ENCODE data around the gene PAGR1.
A peak's percentile ranks its signal among the peaks of the same experiment; 100 is the strongest.

PAGR1 gene

DNA sequence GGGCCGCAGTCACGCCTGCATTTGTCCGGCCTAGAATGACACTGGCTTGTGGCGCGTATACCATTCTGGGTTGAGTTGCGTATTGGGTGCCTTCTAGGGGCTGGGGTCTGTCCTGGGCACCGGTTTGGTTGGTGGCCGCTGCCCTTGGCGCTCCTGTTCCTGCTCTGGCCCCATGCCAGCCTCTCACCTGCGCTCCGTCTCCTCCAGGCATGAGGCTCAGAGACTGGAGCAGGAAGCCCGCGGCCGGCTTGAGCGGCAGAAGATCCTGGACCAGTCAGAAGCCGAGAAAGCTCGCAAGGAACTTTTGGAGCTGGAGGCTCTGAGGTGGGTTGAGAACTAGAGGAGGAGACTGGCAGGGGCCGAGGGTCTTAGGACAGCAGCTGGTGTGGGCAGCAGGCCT is 29.7 kb downstream of the PAGR1 start:
- H3K36me3 ChIP-seq (ENCODE audit: insufficient read depth), result no peaks in the 10 kb centered on the region
- H3K4me2 ChIP-seq, result no peak overlapping the region
- no peaks in the 10 kb centered on the region for H4K20me1 ChIP-seq (ENCODE audit: insufficient read depth)
- H2AFZ ChIP-seq (ENCODE audit: low read depth), result no peak overlapping the region
- H3K4me1 ChIP-seq (ENCODE audit: low read depth, poor library complexity, severe bottlenecking), result no peaks in the 10 kb centered on the region
- TF ChIP-seq, protein P1, sequence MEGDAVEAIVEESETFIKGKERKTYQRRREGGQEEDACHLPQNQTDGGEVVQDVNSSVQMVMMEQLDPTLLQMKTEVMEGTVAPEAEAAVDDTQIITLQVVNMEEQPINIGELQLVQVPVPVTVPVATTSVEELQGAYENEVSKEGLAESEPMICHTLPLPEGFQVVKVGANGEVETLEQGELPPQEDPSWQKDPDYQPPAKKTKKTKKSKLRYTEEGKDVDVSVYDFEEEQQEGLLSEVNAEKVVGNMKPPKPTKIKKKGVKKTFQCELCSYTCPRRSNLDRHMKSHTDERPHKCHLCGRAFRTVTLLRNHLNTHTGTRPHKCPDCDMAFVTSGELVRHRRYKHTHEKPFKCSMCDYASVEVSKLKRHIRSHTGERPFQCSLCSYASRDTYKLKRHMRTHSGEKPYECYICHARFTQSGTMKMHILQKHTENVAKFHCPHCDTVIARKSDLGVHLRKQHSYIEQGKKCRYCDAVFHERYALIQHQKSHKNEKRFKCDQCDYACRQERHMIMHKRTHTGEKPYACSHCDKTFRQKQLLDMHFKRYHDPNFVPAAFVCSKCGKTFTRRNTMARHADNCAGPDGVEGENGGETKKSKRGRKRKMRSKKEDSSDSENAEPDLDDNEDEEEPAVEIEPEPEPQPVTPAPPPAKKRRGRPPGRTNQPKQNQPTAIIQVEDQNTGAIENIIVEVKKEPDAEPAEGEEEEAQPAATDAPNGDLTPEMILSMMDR (conservative IDR thresholded peaks at IDR 0.05; ENCODE audit: low read depth, low read length), result no peak
- no peak overlapping the region for H3K4me3 ChIP-seq (IDR thresholded peaks at IDR 0.05; ENCODE audit: insufficient read depth, low read depth, low read length)
- no peak overlapping the region for H3K27ac ChIP-seq
- H3K27me3 ChIP-seq (ENCODE audit: insufficient read depth, low read depth), result no peaks in the 10 kb centered on the region
- no peak overlapping the region for H3K9ac ChIP-seq
- no peaks in the 10 kb centered on the region for H3K79me2 ChIP-seq (ENCODE audit: insufficient read depth, low read depth)

DNA sequence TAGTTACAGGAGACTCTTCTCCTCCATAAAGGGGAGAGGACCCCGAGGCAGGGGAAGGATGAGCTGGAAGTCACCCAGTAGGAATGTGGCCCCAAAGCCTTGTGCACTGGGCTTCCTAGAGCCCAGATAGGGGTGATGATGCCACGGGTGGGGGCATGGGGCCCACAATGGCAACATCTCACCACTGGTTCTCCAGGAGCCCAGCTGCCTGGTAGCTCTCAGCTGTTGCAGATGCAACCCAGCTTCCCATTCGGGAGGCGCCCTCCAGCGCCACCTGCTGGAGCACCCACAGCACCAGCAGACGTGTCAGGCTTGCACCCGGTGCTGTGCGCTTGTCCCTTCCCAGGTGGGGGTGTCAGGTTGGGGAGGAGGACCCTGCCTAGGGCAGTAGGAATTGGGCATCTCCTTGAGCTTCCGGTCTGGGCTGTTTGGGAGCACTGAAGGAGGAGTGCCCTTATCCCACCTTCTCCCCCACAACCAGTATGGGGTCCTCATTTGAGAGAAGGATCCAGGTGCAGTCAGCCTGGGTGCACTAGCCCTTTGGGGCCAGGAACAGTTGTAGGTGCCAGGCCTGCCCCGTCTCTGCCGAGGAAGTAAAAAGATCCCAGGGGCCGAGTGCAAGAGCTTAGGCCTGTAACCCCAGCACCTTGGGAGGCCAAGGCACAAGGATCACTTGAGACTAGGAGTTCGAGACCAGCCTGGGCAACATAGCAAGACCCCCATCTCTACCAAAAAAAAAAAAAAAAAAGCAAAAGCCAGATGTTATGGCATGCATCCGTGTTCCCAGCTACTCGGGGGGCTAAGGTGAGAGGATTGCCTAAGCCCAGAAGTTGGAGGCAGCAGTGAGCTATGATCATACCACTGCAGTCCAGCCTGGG is 32.7 kb downstream of the PAGR1 start:
- Histone ChIP-seq H4K20me1 (ENCODE audit: insufficient read depth) (no peaks in the 10 kb centered on the region), H2AFZ (ENCODE audit: low read depth) (no peak overlapping the region), H3K9ac (no peak overlapping the region), H3K4me2 (no peak overlapping the region), H3K27ac (no peak overlapping the region), H3K4me3 (IDR thresholded peaks at IDR 0.05; ENCODE audit: insufficient read depth, low read depth, low read length) (no peak overlapping the region), H3K79me2 (ENCODE audit: insufficient read depth, low read depth) (no peaks in the 10 kb centered on the region), H3K27me3 (ENCODE audit: insufficient read depth, low read depth) (no peaks in the 10 kb centered on the region), H3K4me1 (ENCODE audit: low read depth, poor library complexity, severe bottlenecking) (no peaks in the 10 kb centered on the region), H3K36me3 (ENCODE audit: insufficient read depth) (no peaks in the 10 kb centered on the region)
- TF ChIP-seq, protein P1 (conservative IDR thresholded peaks at IDR 0.05; ENCODE audit: low read depth, low read length), result peak; percentile 85

DNA sequence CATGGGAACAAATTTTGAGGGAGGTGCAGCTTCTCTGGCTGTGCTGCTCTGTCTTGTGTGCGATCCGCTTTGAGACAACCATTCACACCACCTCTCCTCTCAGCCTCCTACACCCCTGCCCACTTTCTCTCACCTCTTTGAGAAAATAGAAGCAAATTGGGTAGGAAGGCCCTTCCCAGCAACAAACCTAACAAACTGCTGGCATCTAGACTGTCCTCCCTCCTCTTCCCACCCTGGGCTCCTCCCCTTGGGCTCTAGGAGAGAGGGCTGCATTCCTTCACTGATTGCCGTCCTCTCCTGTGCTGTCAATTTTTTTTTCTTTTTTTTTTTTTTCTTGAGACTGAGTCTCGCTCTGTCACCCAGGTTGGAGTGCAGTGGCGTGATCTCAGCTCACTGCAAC is 33.6 kb downstream of the PAGR1 start:
- Histone ChIP-seq H4K20me1 (ENCODE audit: insufficient read depth) (no peaks in the 10 kb centered on the region), H3K9ac (no peak overlapping the region)

DNA sequence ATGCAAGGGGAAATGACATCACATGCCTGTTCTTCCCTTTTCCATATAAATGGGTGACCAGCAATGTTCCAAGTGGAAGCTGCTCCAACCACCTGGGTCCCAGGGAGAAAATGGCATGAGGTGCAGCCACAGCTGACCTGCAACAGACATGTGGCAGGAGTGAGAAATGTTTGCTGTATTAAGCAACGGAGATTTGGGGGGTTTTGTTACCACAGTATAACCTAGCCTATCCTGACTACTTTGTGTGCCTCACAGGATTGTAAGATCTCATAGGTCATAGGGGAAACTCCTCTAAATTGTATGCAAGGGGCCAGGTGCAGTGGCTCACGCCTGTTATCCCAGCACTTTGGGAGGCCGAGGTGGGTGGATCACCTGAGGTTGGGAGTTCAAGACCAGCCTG is 35.0 kb downstream of the PAGR1 start:
- H3K27me3 ChIP-seq (ENCODE audit: insufficient read depth, low read depth), result no peaks in the 10 kb centered on the region
- no peaks in the 10 kb centered on the region for H4K20me1 ChIP-seq (ENCODE audit: insufficient read depth)
- no peaks in the 10 kb centered on the region for H3K4me1 ChIP-seq (ENCODE audit: low read depth, poor library complexity, severe bottlenecking)
- no peaks in the 10 kb centered on the region for H3K36me3 ChIP-seq (ENCODE audit: insufficient read depth)
- H3K79me2 ChIP-seq (ENCODE audit: insufficient read depth, low read depth), result no peaks in the 10 kb centered on the region
- no peak overlapping the region for H3K4me2 ChIP-seq
- H3K9ac ChIP-seq, result no peak overlapping the region
- no peak overlapping the region for H3K4me3 ChIP-seq (IDR thresholded peaks at IDR 0.05; ENCODE audit: insufficient read depth, low read depth, low read length)
- TF ChIP-seq, protein P1 (conservative IDR thresholded peaks at IDR 0.05; ENCODE audit: low read depth, low read length), result no peak
- H3K27ac ChIP-seq, result no peak overlapping the region
- no peak overlapping the region for H2AFZ ChIP-seq (ENCODE audit: low read depth)

More for the DNA sequence above, 33.6 kb downstream of the PAGR1 start:
- Histone ChIP-seq H3K27ac (no peak overlapping the region), H3K4me1 (ENCODE audit: low read depth, poor library complexity, severe bottlenecking) (no peaks in the 10 kb centered on the region), H3K4me3 (IDR thresholded peaks at IDR 0.05; ENCODE audit: insufficient read depth, low read depth, low read length) (no peak overlapping the region), H3K36me3 (ENCODE audit: insufficient read depth) (no peaks in the 10 kb centered on the region), H3K27me3 (ENCODE audit: insufficient read depth, low read depth) (no peaks in the 10 kb centered on the region), H3K4me2 (no peak overlapping the region), H3K79me2 (ENCODE audit: insufficient read depth, low read depth) (no peaks in the 10 kb centered on the region), H2AFZ (ENCODE audit: low read depth) (no peak overlapping the region)
- TF ChIP-seq, protein P1 (conservative IDR thresholded peaks at IDR 0.05; ENCODE audit: low read depth, low read length), result no peak
